Psoas muscle (tissue), 8 donors: Measurements from ENCODE around the gene ANKRD60. TPM values are rescaled to one million over a fixed set of nuclear protein-coding genes. Genes with fewer than 3 reads are reported as not detected.

ENCODE experiments used
- ATAC-seq, 4 donors: fragments of 200-7000 bp; cut with Tn5 transposase; one replicate each; pipeline ENCODE4 v1.9.1; 2020; ENCODE audit warnings: moderate library complexity in 3 of 4, mild to moderate bottlenecking in 2 of 4
- DNase-seq, 2 donors: peaks; one replicate each; pipeline ENCODE4 v3.0.0-alpha.2; 2020
- H3K27ac ChIP-seq: fragments of 200-600 bp; one replicate; pipeline ENCODE4 v1.8.0; 2022
- H3K27me3 ChIP-seq, 3 donors: fragments of 200-600 bp in 1 of 3; one replicate each; pipeline versions ENCODE4 v1.6.1 to v1.8.0; 2013 to 2022; ENCODE audit warnings: low read length in 2 of 3, mild to moderate bottlenecking in 2 of 3, moderate library complexity in 1 of 3; ENCODE audit not compliant: insufficient read depth in 3 of 3
- H3K36me3 ChIP-seq, 2 donors: fragments of 200-600 bp in 1 of 2; one replicate each; pipeline versions ENCODE4 v1.6.1 to v1.8.0; 2013 to 2022; ENCODE audit warnings: low read depth in 1 of 2, mild to moderate bottlenecking in 1 of 2, moderate library complexity in 1 of 2; ENCODE audit not compliant: insufficient read depth in 1 of 2
- H3K4me1 ChIP-seq: fragments of 200-600 bp; one replicate; pipeline ENCODE4 v1.8.0; 2022
- H3K4me3 ChIP-seq: fragments of 200-600 bp; one replicate; pipeline ENCODE4 v1.8.0; 2022; ENCODE audit warnings: mild to moderate bottlenecking
- H3K9me3 ChIP-seq: fragments of 200-600 bp; one replicate; pipeline ENCODE4 v1.8.0; 2022
- WGBS, 3 donors: extraction: QIAGEN DNeasy Blood & Tissue Kit; methylation state at CpG; one replicate each; pipeline versions ENCODE4 v1.1.6 to v1.1.7; 2013; 5-methylcytosine and 5-hydroxymethylcytosine counted together
- intact Hi-C, 2 donors: fragments of 100-400 bp; cut with DNase I; formaldehyde crosslinking; loops; one replicate each; pipeline versions ENCODE4 v1.11.0 to v1.14.2; 2022
- polyA plus RNA-seq, 3 donors: library from polyadenylated mRNA; stranded (reverse); fragments of 200-250 nt; gene quantifications; one replicate each; pipeline ENCODE4 v1.2.3, GENCODE V29; 2013
- total RNA-seq, 4 donors: library from RNA; stranded (reverse); fragmentation: NEBNext Ultra II Directional in 2 of 4; extraction: Animal tissue kit (Norgen Biotek cat#: 25700) in 2 of 4; gene quantifications; one replicate each; pipeline versions ENCODE4 v1.2.1 to v1.2.4, GENCODE V29; 2021 to 2023
- TF ChIP-seq, protein P1 (sequence below): fragments of 200-600 bp; IDR thresholded peaks from one replicate; pipeline ENCODE4 v1.8.0; 2022; ENCODE audit warnings: antibody characterized with exemption
- donor health status: healthy with polysubstance abuse.
- donor health status: DM: no; HTN: no; CAD: no; lungs with moderate emphysema.
- donor health status: Bipolar disorder and iron deficiency.
- donor health status: healthy.
- donor health status: DM: yes; HTN: yes; CAD: no.
- donor health status: DM: no; HTN: no; CAD: no.
- donor health status: DM: no; HTN: no; CAD: no.
- donor health status: DM: yes; HTN: yes; CAD: no.

Gene ANKRD60
- total and polyA plus RNA-seq, 7 donors = not detected

DNA sequence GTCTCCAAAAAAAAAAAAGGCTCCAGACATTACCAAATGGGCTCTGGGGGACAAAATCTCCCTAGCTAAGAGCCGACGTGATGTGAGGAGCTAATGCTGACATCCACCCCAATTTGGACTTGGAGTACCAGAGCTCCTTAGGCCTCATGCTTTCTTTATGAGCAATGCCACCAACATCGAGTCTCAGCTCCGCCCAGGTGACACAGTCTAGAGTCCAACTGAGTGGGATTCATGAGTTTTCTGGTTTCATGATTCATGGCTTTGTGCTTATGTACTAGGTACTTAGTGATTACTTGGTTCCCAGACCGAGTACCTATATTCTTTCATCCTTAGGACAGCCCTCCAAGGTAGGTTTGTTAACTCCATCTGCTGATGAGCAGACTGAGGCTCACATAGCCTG, 4.4 kb downstream of the ANKRD60 start:
- 81 to 90% (median 82%) methylated on average over 5 of the region's 5 CpGs for WGBS, 3 donors
- Histone ChIP-seq H3K9me3 (no peaks in the 10 kb centered on the region), H3K27ac (no peak overlapping the region), H3K4me3 (no peak overlapping the region), H3K36me3 (no peaks in the 10 kb centered on the region), H3K4me1 (peaks cover 4% of the 10 kb centered on the region), H3K27me3 (peaks cover 0 to 92% (median 21%) of the 10 kb centered on the region in 3 donors)
- TF ChIP-seq, protein P1, sequence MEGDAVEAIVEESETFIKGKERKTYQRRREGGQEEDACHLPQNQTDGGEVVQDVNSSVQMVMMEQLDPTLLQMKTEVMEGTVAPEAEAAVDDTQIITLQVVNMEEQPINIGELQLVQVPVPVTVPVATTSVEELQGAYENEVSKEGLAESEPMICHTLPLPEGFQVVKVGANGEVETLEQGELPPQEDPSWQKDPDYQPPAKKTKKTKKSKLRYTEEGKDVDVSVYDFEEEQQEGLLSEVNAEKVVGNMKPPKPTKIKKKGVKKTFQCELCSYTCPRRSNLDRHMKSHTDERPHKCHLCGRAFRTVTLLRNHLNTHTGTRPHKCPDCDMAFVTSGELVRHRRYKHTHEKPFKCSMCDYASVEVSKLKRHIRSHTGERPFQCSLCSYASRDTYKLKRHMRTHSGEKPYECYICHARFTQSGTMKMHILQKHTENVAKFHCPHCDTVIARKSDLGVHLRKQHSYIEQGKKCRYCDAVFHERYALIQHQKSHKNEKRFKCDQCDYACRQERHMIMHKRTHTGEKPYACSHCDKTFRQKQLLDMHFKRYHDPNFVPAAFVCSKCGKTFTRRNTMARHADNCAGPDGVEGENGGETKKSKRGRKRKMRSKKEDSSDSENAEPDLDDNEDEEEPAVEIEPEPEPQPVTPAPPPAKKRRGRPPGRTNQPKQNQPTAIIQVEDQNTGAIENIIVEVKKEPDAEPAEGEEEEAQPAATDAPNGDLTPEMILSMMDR = no peak
- intact Hi-C loops = no loop called here
- ATAC-seq = no peak
- no peak for DNase-seq

DNA sequence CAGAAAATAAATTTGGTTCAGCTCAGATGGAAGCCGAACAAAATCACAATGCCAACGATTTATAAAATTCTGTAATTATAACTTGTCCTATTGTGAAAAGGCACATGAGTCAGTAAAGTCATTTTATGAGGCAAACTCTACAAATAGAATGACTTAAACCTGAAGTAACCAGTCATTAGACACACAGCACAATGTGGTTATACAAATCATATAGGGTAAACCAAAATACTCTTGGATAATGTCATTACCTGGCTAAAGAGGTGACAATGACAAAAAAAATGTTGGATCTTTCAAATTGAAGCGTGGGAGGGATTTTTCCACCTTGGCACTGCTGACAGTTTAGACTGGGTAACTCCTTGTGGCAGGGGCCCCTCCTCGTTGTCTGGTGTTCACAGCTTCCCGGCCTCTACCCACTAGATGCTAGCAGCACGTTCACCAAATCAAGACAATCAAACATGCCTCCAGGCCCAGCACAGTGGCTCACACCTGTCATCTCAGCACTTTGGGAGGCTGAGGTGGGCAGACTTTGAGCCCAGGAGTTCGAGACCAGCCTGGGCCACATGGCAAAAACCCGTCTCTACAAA, 5.0 kb downstream of the ANKRD60 start:
- ATAC-seq (no peak), DNase-seq (no peak)
- TF ChIP-seq, protein P1 = no peak
- H3K27ac ChIP-seq = no peak overlapping the region
- intact Hi-C loops = no loop called here
- H3K36me3 ChIP-seq = no peaks in the 10 kb centered on the region
- H3K27me3 ChIP-seq = peaks cover 0 to 92% (median 27%) of the 10 kb centered on the region in 3 donors
- WGBS, 3 donors = 83 to 87% (median 84%) methylated on average over 8 of the region's 8 CpGs
- H3K9me3 ChIP-seq = no peaks in the 10 kb centered on the region
- H3K4me1 ChIP-seq = no peaks in the 10 kb centered on the region
- H3K4me3 ChIP-seq = no peak overlapping the region

DNA sequence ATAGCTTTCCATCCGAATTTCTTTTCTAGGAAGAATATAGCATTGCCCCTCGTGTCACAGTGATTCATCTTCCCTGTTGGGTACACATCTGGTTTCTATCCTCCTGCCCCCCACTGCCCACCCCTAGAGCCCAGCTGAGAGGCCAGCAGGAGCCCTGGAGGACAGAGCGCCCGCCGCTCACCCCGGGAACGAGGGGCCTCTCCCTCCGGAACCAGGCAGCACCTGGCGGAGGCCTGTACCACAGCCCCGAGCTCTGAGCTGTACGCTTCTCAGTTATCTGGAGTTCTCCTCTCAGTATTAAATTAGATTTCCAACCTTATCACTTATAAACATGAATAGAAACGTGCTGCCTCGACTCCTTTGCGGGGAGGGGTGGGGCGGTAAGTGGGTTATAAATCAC, 6.0 kb downstream of the ANKRD60 start:
- ATAC-seq = no peak
- intact Hi-C loops = no loop called here
- 72 to 78% (median 74%) methylated on average over 15 of the region's 15 CpGs for WGBS, 3 donors

DNA sequence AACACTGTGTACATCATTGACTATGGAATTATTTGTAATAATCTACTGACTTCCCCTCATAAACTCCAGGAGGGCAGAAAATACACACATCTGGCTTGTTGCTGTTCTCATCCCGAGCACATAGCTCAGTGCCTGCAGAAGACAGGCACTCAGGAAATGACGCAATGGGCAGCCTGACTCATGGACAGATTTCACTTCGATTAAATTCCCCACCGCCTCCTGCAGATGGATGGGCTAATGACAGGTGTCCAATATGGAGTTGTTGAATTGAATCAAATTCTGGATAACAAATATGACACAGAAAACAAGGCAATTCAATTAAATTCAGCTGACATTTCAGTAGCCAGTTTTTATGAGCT, 9.1 kb downstream of the ANKRD60 start:
- 52 to 63% (median 53%) methylated on average over 4 of the region's 4 CpGs for WGBS, 3 donors
- no peaks in the 10 kb centered on the region for H3K36me3 ChIP-seq
- TF ChIP-seq, protein P1 = no peak
- intact Hi-C loops = no loop called here
- no peak overlapping the region for H3K4me3 ChIP-seq
- no peak overlapping the region for H3K27ac ChIP-seq
- DNase-seq = no peak
- ATAC-seq = no peak
- peaks cover 0 to 75% (median 17%) of the 10 kb centered on the region in 3 donors for H3K27me3 ChIP-seq
- H3K4me1 ChIP-seq = no peaks in the 10 kb centered on the region
- H3K9me3 ChIP-seq = no peaks in the 10 kb centered on the region

More for the DNA sequence above, 6.0 kb downstream of the ANKRD60 start:
- DNase-seq = no peak
- H3K36me3 ChIP-seq = no peaks in the 10 kb centered on the region
- no peaks in the 10 kb centered on the region for H3K4me1 ChIP-seq
- TF ChIP-seq, protein P1 = no peak
- no peaks in the 10 kb centered on the region for H3K9me3 ChIP-seq
- no peak overlapping the region for H3K27ac ChIP-seq
- H3K4me3 ChIP-seq = no peak overlapping the region
- peaks cover 0 to 86% (median 21%) of the 10 kb centered on the region in 3 donors for H3K27me3 ChIP-seq
